ENCODE data around the gene LAMC2. TPM values are rescaled to one million over a fixed set of nuclear protein-coding genes. Genes with fewer than 3 reads are reported as not detected.
"Not testable (repeated sequence)": the region's sequence is repeated elsewhere in the genome, so short reads cannot be mapped to it uniquely, and the experiment has no call there.

The LAMC2 gene
- total RNA-seq, 4 donors from 2014 or later, result 2.6 to 23.3 (median 7.3) TPM

DNA sequence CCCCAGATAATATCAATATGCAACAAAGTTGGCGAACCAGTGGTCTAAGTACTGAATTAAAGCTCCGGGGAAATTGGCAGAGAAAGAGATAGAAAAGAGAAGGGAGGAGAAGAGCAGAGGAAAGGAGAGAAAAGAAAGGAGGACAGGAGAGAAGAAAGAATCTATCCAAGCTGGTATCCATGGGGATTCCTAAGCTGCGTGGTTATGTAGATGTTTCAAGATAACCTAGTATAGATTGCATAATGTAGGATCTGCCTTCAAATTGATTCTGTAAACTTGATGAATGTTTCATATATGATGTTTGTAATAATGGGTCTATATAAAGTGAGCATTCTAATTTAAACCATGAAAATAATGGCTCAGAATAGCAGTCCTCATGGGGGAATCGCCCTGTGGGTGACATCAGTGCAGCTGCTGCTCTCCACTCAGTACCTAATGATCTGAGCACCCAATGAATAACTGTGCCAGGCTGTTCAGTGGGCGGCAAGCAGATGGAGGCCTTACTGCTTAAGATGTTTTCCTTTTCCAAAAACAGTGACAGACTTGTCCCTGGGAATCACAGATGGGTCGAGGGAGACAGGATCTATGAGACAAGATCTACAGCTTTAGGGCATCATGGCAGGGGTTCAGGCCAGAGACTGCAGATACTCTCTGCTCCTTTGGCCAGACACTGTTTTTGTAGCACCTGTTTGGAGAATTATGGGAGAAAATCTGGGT, 78.0 kb downstream of the LAMC2 start:
- ATAC-seq (ENCODE audit: low FRiP score), result no peak
- DNase-seq (ENCODE audit: low spot score), result no peak
- TF ChIP-seq, protein P1, sequence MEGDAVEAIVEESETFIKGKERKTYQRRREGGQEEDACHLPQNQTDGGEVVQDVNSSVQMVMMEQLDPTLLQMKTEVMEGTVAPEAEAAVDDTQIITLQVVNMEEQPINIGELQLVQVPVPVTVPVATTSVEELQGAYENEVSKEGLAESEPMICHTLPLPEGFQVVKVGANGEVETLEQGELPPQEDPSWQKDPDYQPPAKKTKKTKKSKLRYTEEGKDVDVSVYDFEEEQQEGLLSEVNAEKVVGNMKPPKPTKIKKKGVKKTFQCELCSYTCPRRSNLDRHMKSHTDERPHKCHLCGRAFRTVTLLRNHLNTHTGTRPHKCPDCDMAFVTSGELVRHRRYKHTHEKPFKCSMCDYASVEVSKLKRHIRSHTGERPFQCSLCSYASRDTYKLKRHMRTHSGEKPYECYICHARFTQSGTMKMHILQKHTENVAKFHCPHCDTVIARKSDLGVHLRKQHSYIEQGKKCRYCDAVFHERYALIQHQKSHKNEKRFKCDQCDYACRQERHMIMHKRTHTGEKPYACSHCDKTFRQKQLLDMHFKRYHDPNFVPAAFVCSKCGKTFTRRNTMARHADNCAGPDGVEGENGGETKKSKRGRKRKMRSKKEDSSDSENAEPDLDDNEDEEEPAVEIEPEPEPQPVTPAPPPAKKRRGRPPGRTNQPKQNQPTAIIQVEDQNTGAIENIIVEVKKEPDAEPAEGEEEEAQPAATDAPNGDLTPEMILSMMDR (IDR thresholded peaks at IDR 0.05), result no peak

DNA sequence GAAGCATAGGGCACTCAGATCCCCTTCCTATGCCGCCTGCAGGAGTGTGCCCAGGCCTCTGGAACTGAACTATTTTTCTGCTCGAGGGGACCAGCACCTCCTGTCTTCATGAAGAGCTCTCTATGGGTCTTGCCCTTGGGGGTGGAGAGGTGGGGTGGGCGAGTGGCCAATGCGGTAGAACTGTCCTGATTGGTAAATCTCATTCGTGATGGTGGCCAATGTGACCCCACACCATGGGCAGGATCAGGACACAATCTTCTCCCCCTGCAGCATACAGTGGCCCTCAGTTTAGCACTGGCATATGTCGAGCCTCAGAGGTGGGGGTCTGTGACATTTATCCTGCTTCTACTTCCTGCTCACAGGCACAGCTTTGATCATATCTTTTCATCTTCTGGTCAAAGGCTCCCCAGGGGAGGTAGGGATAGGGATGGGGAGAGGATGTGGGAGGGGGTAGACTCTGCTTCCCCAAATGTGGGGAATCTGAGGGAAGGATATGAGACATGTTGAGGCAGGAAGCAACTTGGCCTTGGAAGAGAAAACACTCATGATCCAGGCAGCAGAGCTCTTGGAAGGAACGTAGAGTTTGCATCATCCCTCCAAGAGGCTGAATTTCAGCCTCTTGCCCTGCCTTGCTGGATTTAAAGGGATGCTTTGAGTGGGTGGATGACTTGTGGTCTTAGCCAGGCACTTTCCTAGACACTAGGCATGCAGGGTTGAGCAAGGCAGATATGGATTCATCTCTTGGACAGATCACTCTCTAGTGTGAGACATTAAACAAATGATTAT, 81.8 kb downstream of the LAMC2 start:
- ATAC-seq (ENCODE audit: low FRiP score) (peak; percentile 89), DNase-seq (ENCODE audit: low spot score) (no peak)
- TF ChIP-seq, protein P1 (IDR thresholded peaks at IDR 0.05), result no peak

DNA sequence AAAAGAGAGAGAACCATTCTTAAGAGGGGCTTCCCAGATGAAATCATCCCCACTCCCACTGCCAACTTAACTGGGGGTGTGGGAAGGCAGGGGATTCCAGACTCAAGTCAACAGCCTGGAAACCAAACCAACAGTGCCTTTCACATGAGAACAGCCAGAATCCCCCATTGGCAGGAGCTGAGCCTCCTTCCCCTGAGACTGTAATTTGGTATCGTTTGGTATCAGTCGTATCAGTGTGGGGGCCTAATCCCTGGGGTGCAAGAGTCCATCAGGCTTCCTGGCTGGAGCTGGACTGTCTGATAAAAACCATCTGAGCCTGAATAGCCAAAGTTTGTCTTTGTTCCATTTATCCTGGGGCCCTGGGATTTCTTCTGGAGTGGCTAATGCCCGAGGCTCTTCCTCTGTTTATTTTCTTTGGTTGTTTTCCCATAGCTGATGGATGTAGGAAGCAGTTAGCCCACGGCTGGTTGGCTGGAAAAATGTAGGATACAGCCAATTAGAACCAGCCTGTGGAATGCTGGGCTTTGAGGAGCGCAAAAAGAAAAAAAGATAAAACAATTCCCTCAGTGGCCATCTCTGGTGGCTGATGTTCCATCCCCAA, 84.6 kb downstream of the LAMC2 start:
- no peak for ATAC-seq (ENCODE audit: low FRiP score)
- DNase-seq (ENCODE audit: low spot score), result no peak
- TF ChIP-seq, protein P1 (IDR thresholded peaks at IDR 0.05), result no peak

DNA sequence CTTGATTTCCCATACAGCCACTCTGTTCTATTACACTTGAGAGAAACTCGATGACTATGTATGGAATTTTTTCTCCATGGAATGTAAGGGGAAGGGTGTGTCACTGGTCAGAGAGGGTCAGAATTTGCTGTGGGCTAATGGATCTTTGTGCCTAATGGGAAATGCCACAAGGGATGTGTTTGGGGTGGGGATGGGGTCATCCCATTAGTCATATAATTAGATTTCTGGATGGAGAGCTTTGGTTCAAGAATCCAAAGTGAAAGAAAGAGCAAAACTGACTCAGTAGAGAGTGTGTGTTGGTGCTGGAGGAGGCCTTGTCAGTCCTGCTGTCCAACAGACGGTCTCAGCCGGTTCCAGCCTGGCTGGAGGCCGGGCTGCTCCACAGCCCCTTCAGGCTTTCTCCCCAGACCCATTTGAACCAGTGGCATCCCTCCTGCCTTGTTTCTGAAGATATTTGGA, 86.4 kb downstream of the LAMC2 start:
- DNase-seq (ENCODE audit: low spot score) (no peak), ATAC-seq (ENCODE audit: low FRiP score) (peak; percentile 26)
- TF ChIP-seq, protein P1 (IDR thresholded peaks at IDR 0.05), result no peak

DNA sequence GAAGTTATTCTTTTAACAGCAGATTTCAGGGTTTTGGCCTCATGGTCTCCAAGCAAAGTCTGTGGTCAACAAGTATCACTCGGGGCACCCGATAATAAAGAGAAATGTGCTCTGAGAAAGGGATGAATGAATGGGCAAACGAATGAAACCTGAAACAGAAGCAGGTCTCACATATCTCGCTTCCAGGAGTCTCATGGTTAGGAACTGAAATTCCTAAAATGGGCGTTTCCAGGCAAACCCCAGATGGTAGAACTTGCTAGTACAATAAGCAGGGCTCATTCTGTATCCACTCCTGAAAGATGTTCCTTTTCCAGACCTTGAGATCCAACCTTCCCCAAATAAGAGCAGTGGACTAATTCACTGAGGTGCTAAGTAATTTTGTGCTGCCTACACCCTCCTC, 87.2 kb downstream of the LAMC2 start:
- TF ChIP-seq, protein P1 (IDR thresholded peaks at IDR 0.05), result no peak
- DNase-seq (ENCODE audit: low spot score) (no peak), ATAC-seq (ENCODE audit: low FRiP score) (no peak)

DNA sequence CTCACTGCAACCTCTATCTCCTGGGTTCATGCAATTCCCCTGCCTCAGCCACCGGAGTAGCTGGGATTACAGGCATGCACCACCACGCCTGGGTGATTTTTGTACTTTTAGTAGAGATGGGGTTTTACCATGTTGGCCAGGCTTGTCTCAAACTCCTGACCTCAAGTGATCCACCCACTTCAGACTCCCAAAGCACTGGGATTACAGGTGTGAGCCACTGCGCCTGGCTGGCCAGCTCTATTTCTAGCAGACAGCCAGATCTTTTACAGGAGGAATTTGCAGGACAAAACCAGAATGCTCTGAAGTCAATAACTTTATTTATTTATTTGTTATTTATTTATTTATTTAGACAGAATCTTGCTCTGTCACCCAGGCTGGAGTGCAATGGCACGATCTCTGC, 87.9 kb downstream of the LAMC2 start:
- not testable (repeated sequence) for ATAC-seq (ENCODE audit: low FRiP score); DNase-seq (ENCODE audit: low spot score)

DNA sequence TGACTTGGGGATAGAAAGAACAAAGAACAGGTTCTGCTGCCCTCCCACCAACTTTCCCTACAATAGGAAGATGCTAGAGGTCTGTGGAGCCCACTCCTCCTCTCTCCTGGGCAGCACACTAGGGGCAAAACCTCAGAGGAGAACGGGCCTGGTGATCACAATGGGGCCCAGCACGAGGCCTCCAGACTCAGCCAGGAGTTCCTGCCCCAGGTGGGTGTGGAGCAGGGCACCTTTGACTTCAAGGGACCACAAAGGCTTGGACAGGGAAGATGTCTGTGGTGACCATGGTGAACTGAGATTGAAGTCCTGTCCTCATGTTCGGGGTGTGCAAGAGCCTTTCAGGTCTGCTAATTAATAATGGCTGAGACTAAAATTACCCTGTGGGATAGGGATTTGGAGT, 88.8 kb downstream of the LAMC2 start:
- DNase-seq (ENCODE audit: low spot score) (no peak), ATAC-seq (ENCODE audit: low FRiP score) (no peak)

More for the DNA sequence above, 88.8 kb downstream of the LAMC2 start:
- TF ChIP-seq, protein P1 (IDR thresholded peaks at IDR 0.05), result no peak
